Neural cell (in vitro differentiated cells): Measurements from ENCODE around the gene SUCLG1.

Source experiments
- CTCF ChIP-seq: fragments of 450-650 bp; IDR thresholded peaks from 2 replicates; pipeline ENCODE4 v1.5.1; 2014; ENCODE audit warnings: antibody characterized with exemption, mild to moderate bottlenecking, moderate library complexity; ENCODE audit not compliant: poor library complexity, severe bottlenecking
- EZH2 ChIP-seq: fragments of 200-600, 300-800 bp; shearing (Covaris generic), sonication (generic); IDR thresholded peaks from 2 replicates; pipeline ENCODE4 v1.6.1; 2014; ENCODE audit warnings: antibody characterized with exemption, low read length, borderline replicate concordance, mild to moderate bottlenecking; ENCODE audit not compliant: insufficient read depth, poor library complexity, severe bottlenecking
- POLR2AphosphoS5 ChIP-seq: IDR thresholded peaks from 2 replicates; pipeline ENCODE4 v1.6.1; 2012
- RAD21 ChIP-seq: fragments of 450-650 bp; conservative IDR thresholded peaks from 2 replicates; pipeline ENCODE4 v1.6.1; 2014; ENCODE audit warnings: antibody characterized with exemption, mild to moderate bottlenecking, moderate library complexity
- REST ChIP-seq: IDR thresholded peaks from 2 replicates; pipeline ENCODE4 v1.6.1; 2012; ENCODE audit warnings: borderline replicate concordance
- TAF1 ChIP-seq: IDR thresholded peaks from 2 replicates; pipeline ENCODE4 v1.6.1; 2012; ENCODE audit warnings: low read depth

- no peak for TF ChIP-seq CTCF
- TF ChIP-seq EZH2: no peak
- no peak for TF ChIP-seq TAF1
- no peak for TF ChIP-seq POLR2AphosphoS5
- TF ChIP-seq RAD21: no peak
- TF ChIP-seq REST: no peak
Observed at GRCh38 chr2:84429328-84429727, 29.8 kb downstream of the SUCLG1 start.
